IPS-11a (cell line): ENCODE measurements around the gene GRHL3.
"Not testable (repeated sequence)": the region's sequence is repeated elsewhere in the genome, so short reads cannot be mapped to it uniquely, and the experiment has no call there.

Experiments
- H3K4me3 ChIP-seq: one replicate; pipeline ENCODE4 v1.5.1; 2013; ENCODE audit warnings: low read depth, low read length, control low read depth

The GRHL3 gene

DNA sequence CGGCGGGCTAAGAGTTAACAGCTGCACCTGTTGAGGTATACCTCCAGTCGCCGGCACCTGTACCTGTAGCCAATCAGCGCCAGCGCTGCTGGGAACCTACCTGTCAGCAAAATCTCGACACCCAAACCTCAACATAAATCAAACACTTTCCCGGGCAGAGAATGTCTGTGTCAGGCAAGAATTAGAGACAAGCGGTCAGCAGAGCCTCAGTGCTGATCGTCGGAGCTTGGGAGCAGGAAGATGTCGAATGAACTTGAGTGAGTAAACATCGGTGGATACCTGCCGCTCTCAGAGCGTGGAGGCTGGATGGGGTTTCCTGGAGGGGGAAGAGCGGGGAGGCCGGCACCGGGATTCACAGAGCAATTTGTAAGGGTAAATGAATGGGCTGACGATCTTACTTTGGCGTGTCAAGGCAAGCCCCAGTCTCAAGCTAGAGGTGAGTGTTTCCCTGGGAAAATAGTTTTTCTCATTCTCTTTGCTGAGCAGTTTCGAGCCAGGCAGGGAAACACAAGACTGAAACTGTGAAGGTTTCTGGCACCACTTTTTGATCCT is at the start of gene GRHL3:
Gene GRHL3, plus strand, starts transcription at position 46 of the 552 bp plus-strand sequence. Its CDS starts 195 bp downstream, at position 241.
- H3K4me3 ChIP-seq, result peak within 1 kb of the TSS; percentile 46

DNA sequence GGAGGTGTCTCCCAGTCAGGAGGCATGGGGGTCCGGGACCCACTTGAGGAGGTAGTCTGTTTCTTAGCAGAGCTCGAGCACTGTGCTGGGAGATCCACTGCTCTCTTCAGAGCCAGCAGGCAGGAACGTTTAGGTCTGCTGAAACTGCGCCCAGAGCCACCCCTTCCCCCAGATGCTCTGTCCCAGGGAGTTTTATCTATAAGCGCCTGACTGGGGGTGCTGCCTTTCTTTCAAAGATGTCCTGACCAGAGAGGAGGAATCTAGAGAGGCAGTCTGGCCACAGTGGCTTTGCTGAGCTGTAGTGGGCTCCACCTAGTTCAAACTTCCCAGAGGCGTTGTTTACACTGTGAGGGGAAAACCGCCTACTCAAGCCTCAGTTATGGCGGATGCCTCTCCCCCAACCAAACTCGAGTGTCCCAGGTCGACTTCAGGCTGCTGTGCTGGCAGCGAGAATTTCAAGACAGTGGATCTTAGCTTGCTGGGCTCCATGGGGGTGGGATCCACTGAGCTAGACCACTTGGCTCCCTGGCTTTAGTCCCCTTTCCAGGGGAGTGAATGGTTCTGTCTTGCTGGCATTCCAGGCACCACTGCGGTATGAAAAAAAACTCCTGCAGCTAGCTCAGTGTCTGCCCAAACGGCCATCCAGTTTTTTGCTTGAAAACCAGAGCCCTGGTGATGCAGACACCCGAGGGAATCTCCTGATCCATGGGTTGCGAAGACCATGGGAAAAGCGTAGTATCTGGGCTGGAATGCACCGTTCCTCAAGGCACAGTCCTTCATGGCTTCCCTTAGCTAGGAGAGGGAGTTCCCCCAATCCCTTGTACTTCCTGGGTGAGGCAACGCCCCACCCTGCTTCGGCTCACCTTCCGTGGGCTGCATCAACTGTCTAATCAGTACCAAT is 44.7 kb upstream of the GRHL3 start:
- H3K4me3 ChIP-seq, result not testable (repeated sequence)

DNA sequence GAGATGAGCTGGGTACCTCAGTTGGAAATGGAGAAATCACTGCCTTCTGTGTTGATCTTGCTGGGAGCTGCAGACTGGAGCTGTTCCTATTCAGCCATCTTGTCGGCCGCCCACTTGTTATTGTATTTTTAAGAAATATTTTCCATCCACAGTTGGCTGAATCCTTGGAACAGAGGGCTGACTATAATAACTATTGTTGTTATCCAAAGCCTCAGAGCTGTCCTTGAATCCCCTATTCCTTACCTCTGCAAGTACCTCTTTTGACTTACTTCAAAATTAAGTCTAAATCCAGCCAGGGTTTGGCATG is 44.1 kb upstream of the GRHL3 start:
- H3K4me3 ChIP-seq, result no peak overlapping the region

DNA sequence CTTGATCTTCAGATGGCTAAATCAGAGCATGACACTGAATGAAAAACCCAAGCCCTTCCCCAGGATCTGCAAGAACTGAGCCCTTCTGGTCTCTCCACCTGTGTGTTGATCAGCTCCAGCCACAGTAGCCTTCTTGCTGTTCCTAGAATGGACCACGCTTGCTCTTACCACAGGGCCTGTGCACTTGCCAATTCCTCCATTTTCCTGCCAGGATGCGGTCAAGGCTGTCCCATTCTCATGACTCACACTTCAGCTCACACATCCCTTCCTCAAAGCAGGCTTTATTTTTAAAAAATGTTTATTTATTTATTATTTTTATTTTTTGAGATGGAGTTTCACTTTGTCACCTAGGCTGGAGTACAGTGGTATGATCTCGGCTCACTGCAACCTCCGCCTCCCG is 43.6 kb upstream of the GRHL3 start:
- no peak overlapping the region for H3K4me3 ChIP-seq

DNA sequence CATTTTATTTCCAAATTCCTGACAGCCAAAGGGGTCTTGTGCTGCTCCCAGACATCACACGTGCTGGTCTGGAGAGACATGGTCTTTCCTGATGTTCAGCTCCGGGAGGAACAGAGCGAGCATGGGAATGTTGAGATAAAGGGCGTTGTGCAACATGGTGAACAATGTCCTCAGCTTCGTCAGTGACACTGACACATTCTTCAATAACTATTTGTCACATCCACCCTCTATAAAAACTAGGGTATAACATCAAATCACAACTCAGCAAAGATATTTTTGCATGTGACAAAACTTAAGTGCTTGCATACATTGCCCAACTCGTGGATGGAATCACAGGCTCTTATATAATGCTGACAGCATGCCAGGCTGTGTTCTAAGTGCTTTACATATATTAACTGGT is 42.4 kb upstream of the GRHL3 start:
- H3K4me3 ChIP-seq, result no peak overlapping the region

DNA sequence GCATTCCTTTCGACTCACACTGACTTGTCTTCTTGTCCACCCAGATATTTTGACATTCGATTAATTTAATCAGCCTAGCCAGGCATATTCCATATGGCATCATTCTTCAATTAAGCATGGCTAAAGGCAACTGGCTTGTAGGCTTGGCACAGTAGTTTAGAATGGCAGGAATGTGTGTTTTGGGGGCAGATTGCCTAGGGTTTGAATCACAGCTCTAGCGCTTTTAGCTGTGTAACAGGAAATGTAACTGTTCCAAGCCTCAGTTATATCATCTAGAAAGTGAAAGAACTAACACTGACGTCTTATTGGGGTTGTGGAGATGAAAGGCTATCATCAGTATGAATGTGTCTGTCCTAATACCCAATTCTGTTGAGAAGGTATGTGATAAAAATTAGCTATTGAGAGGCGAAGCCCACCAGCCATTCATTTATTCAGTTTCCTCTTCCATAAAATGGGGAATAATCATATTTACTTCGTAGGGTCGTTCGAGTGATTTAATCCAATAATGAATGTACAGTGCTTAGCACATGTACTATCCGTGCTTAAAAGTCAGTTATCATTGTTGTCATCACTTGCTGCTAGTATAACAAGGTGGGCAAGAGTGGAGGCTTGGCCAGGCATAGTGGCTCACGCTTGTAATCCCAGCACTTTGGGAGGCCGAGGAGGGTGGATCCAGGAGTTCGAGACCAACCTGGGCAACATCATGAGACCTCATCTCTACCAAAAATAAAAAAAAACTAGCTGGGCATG is 41.6 kb upstream of the GRHL3 start:
- H3K4me3 ChIP-seq, result no peak overlapping the region

DNA sequence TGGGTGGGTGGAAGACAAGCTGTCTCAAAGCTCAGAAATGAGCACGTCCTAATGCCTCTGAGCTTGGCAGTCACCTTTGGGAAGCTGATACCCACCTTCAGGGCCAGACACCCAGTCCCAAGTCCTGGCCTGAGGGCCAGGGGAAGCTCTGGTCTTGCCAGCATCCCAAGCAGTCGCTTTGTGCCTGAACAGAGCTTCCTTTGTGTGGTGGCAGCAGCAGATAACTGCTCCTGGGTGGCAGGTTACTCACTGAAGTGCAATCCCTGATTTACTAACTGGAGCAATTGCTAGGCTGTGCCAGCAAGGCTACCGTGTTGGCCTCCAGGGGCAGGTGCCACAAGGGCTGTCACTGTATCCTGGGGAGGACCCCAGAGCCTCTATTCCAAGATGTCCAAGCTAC is 40.4 kb upstream of the GRHL3 start:
- H3K4me3 ChIP-seq, result no peak overlapping the region

DNA sequence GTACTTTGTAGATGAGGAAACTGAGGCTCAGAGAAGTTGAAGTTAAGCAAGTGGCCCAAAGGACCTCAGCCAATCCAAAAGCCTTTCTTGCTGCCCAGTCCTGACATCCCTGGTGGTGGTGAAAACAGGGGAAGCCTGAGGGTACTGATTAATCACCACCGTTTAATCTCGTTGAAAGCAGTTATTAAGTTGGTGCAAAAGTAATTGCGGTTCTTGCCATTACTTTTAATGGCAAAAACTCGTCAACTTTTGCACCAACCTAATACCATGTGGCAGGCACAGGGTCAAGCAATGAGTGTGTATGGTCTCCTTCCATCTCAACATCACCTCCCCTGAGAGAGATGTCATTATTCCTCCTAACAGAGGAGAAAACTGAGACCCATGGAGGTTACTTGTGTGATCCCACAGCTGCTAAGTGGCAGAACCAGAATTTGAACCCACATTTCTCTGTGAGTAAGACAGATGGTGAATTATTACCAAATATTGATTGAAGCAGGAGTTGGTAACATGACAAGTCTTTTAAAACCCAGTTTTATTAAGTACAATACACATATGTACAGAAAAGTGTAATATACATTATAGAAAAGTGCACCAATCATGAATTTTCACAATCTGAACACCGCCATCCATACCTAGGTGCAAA is 39.4 kb upstream of the GRHL3 start:
- H3K4me3 ChIP-seq, result no peak overlapping the region

DNA sequence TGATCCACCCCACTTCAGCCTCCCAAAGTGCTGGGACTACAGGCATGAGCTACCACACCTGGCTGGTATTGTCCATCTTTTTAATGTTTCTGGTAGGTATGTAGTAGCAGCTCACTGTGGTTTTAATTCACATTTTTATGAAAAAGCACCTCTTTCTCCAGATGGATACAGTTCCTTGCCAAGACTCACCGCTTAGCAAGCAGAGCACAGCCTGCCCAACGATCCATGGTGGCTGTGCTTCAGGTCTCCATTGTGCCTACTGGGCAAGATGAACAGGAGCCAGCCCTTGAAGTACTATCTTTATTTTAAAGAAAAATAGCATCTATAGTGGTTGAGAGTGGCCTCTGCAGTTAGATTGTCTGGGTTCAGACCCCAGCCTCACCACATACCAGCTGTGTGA is 37.6 kb upstream of the GRHL3 start:
- no peak overlapping the region for H3K4me3 ChIP-seq

DNA sequence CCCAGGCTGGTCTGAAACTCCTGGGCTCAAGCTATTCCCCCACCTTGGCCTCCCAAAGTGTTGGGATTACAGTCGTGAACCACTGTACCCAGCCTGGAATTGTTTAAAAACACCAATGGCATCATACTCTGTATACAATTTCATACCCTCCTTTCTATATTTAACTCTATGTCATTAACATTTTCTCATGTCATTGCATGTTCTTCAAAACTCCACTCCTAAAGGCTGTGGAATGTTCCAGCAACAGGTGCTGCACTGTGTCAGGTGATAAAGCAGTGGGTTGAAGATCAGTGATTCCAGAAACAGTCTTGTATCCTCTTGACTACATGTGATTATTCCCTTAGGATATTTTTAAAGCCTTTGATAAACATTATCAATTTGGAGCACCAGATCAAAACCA is 36.7 kb upstream of the GRHL3 start:
- no peak overlapping the region for H3K4me3 ChIP-seq

DNA sequence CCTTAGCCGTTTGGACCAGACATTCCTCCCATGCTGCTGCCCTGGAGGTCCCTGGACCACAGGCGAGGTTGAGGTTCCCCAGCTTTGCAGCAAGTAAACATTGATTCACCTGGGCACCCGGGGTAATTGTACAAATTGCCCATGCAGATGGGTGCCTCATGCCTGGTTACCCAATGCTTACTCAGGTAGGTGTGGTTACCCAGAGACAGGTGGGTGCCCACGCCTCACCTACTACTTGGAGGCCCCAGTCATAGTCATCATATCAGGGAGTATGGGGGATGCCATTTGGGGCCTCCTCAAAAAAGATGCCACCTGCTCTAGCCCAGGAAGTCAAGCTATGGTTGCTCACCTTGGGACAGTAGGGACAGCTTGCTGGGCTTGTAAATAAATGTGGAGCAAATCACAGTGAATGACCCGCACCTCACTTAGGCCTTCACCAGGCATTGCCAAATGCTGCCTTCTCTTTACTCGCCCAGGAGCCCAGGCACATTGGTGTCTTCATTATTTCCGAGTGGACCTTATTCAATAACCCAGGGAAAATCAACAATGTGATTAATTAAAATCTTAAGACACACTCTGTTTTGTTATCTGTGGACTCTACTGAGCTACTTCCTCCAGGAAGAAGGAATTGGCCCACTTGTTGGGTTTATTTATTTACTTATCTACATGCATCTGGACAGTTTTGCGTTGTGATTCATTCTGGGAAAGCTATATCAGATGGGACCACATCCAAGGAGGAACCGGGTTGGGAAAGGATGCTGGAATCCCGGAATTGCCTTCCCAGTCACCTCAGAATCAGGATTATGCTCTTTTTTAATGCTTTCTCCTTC is 35.6 kb upstream of the GRHL3 start:
- no peak overlapping the region for H3K4me3 ChIP-seq

DNA sequence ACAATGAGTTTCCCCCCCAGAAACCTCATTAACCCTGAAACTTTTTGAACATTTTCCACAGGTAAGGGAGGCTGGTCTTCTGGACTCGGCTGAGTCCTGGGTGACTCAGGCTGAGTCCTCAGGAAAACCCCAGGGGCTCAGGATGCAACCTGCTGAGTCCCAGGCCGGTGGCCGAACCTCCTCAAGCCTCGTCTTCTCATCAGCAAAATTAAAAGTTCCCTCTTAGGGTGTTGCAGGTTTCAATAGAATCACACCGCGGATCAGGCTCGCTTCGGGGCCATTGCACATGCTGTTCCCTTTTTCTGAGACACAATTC is 35.0 kb upstream of the GRHL3 start:
- no peak overlapping the region for H3K4me3 ChIP-seq

DNA sequence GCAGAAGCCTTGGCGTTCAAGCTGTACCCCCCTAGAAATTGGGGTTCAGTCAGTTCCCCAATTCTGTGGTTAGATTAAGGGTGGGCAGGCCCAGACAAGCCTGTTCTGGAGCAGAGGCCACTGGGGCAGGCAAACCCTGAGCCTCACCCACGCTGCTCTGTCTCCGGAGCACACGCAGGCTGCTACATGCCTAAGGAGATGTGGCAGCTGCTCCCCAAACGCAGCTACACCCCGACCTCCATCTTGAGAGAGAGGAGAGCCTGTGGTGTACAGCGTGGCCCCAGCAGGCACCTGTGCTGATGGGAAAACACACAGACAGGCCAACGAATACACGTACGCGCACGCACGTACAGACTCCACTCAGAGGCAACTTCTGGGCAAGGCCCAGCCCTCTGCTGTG is 33.9 kb upstream of the GRHL3 start:
- no peak overlapping the region for H3K4me3 ChIP-seq

DNA sequence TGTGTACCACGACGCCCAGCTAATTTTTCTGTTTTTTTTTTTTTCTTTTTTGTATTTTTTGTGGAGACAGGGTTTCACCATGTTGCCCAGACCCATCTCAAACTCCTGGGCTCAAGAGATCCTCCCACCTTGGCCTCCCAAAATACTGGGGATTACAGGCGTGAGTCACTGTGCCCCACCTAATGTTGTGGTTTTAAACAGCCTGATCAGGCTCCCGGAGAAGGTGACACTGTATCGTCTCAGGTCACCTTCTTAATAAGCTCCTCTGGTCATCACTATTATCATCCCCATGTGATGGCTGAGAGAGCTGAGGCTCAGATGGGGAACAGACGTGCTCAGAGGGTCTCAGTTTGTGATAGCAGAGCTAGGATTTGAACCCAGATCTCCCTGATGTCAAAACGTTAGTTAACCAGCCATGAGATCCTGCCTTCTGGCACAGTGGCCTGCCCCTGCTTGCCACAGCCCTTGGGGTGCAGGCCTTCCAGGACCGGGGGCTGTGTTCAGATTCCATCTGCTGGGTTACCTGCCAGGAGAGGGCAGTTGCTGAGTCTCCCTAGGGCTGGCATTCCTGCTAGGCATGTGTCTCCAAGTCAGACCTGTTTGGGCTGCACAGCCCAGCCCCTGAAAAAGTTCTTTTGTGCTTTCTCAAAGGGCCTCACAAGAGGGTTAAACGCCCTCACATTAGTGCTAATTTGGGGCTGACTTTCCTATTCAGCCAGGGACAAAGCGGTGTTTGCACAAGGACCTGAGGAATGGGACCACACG is 32.7 kb upstream of the GRHL3 start:
- H3K4me3 ChIP-seq, result no peak overlapping the region

DNA sequence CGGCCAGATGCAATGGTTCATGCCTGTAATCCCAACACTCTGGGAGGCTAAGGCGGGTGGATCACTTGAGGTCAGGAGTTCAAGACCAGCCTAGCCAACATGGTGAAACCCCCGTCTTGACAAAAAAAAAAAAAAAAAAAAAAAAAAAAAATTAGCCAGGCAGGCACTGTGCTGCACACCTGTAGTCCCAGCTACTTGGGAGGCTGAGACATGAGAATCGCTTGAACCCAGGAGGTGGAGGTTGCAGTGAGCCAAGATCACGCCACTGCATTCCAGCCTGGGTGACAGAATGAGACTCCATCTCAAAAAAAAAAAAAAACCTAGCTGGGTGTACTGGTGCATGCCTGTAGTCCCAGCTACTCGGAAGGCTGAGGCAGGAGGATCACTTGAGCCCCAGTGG is 31.4 kb upstream of the GRHL3 start:
- H3K4me3 ChIP-seq, result not testable (repeated sequence)

DNA sequence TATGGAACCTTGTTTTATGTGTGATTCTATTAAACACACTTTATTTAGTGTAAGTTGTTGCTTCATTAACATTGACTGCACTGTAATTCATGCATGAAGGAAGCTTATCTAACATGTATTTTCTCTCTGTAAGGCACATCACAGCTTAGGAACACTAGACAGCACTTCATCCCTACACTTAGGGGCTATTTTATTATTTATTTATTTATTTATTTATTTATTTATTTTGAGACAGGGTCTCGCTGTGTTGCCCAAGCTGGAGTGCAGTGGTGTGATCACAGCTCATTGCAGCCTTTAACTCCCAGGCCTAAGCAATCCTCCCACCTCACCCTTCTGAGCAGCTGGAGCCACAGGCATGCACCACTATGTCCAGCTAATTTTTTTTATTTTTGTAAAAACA is 30.7 kb upstream of the GRHL3 start:
- no peak overlapping the region for H3K4me3 ChIP-seq

DNA sequence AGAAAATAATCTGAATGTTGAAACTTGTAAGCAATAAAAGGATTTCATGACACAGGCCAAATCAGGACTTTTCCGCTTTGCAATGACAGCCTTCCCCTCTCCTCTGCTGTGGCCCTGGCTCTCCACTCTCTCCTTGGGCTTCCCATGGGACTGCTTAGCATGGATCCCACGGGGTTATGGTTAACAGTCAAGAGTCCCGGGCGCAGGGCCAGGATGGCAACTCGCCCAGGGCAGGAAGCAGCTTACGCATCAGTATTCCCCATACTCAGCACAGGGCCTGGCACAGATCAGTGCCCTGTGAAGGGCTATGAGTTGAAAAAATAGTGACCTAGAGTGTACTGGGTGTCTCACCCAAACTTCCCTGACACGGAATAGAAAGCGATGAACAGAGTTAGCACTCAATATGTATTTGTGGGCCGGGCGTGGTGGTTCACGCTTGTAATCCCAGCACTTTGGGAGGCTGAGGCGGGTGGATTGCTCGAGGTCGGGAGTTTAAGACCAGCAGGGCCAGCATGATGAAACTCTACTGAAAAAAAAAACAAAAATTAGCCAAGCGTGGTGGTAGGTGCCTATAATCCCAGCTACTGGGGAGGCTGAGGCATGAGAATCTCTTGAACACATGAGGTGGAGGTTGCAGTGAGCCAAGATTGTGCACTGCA is 29.1 kb upstream of the GRHL3 start:
- H3K4me3 ChIP-seq, result no peak overlapping the region

DNA sequence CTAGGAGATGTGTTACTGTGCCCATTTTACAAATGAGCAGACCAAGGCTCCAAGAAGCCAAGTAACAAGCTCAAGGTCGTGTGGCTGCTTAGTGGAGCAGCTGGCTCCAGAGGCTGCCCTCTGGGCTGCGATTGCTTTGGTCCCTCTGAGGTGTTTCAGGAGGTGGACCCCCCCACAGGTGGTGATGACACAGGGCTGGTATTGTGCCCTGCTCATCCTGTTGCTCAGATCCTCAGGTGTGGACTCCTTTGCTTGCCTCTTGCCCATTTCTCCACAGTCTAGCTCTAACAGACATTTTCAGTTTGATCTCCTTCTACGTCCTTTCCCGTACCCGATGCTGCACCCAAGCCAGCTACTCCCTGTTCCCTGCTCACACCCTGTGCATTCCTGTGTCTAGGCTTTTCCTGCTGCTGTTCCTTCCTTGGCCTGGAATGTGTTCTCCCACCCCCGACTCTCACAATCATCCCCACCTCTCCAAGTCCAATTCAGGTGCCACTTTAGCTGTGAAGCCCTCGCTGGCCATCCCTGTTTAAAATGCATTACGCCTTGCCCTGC is 28.1 kb upstream of the GRHL3 start:
- no peak overlapping the region for H3K4me3 ChIP-seq

DNA sequence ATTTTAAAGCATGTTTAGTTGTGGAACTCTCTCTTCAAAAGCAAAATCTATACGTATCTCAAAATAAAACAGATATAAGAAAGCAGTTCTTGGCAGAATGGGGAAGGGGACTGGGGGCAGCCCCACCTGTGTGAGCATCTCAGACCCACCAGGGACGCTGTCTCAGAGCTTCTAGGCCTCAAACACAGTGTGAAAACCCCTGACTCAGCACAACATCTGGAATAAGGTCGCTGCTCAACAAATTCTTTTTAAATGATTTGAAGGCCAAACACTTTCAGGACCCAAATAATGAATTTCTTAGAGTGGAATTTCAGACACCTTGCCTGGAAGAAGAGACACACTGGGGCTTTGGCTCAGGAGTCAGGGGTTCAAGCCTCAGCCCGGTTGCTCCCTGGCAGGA is 27.1 kb upstream of the GRHL3 start:
- H3K4me3 ChIP-seq, result no peak overlapping the region
